Amniotic epithelial cell (primary cell): ENCODE measurements around the gene TMEM255B.
"Not testable (repeated sequence)": the region's sequence is repeated elsewhere in the genome, so short reads cannot be mapped to it uniquely, and the experiment has no call there.

Source experiments
- DNase-seq: peaks from one replicate; pipeline ENCODE4 v3.0.0-alpha.2; 2010; ENCODE audit warnings: low read depth

TMEM255B gene

GRCh38 chr13:113817860-113818691 lies 59.0 kb downstream of the TMEM255B start:
- DNase-seq = no peak

GRCh38 chr13:113818700-113819295 lies 59.8 kb downstream of the TMEM255B start:
- DNase-seq = no peak

- no peak for DNase-seq
These were observed 60.3 kb downstream of the TMEM255B start for GRCh38 chr13:113819341-113819730.

GRCh38 chr13:113819731-113820715 lies 61.0 kb downstream of the TMEM255B start:
- no peak for DNase-seq

GRCh38 chr13:113820813-113821651 lies 62.0 kb downstream of the TMEM255B start:
- DNase-seq = peak; percentile 99

GRCh38 chr13:113821847-113822246 lies 62.8 kb downstream of the TMEM255B start:
- no peak for DNase-seq

GRCh38 chr13:113822266-113822665 lies 63.2 kb downstream of the TMEM255B start:
- no peak for DNase-seq

- DNase-seq = no peak
These were observed 64.1 kb downstream of the TMEM255B start for GRCh38 chr13:113822956-113823744.

- DNase-seq = no peak
These were observed 64.7 kb downstream of the TMEM255B start for GRCh38 chr13:113823771-113824170.

- no peak for DNase-seq
These were observed 66.8 kb downstream of the TMEM255B start for GRCh38 chr13:113825841-113826240.

- not testable (repeated sequence) for DNase-seq
These were observed 67.4 kb downstream of the TMEM255B start for GRCh38 chr13:113826446-113826845.

- DNase-seq = no peak
These were observed 68.0 kb downstream of the TMEM255B start for GRCh38 chr13:113827021-113827420.

- DNase-seq = no peak
These were observed 69.3 kb downstream of the TMEM255B start for GRCh38 chr13:113828282-113828825.

- not testable (repeated sequence) for DNase-seq
These were observed 71.5 kb downstream of the TMEM255B start for GRCh38 chr13:113830426-113830950.

- DNase-seq = no peak
These were observed 72.0 kb downstream of the TMEM255B start for GRCh38 chr13:113831061-113831460.

- no peak for DNase-seq
These were observed 73.2 kb downstream of the TMEM255B start for GRCh38 chr13:113832205-113832604.

- no peak for DNase-seq
These were observed 73.6 kb downstream of the TMEM255B start for GRCh38 chr13:113832631-113833030.

- no peak for DNase-seq
These were observed 74.2 kb downstream of the TMEM255B start for GRCh38 chr13:113833111-113833830.

- peak; percentile 33 for DNase-seq
These were observed 75.0 kb downstream of the TMEM255B start for GRCh38 chr13:113834006-113834405.
